ENCODE results near the gene ABCG4.

GRCh38 chr11:119118946-119119345 lies 29.9 kb upstream of the ABCG4 start:
- TF ChIP-seq EZH2 (IDR thresholded peaks at IDR 0.05; ENCODE audit: borderline replicate concordance, insufficient read depth, low read depth, low read length, poor library complexity, severe bottlenecking) (no peak), CTCF (IDR thresholded peaks at IDR 0.05) (no peak)
